ENCODE data around the gene NEK5. TPM values are rescaled to one million over a fixed set of nuclear protein-coding genes. Genes with fewer than 3 reads are reported as not detected.
"Not testable (repeated sequence)": the region's sequence is repeated elsewhere in the genome, so short reads cannot be mapped to it uniquely, and the experiment has no call there.

NEK5 gene
- total RNA-seq, 1 experiment from 2014 or later: 0.39 TPM

DNA sequence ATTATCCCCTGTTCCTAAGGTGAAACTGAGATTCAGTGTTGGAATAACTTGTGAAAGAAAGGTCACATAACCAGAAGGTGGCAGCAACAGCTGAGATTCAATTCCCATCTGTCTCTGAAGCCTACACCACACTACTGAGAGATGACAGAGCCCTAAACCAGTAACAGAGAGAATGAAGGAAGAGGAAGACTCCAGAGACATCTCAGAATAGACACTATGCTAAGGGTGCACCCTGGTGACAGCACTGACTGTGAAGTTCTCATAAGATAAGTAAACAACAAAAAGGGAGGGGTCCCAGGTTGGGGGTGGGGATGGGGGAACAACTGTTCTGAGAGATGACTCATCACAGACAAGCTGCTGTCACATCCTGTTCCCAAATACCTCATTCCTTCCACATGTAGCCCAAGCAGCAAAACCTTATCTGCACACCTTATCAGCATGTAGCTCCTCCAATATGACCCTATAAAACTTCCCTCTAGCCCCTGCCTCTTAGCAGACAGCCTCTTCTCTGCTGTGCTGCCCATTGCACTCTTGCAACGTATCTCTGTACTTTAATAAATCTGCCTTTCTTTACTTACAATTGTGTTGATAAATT is 57.8 kb downstream of the NEK5 start:
- BruUV-seq (replicated peaks): no TSS peak
- DNase-seq: peak in 1 of 2 experiments; percentile 22
- no peaks in the 10 kb centered on the region for H3K27me3 Mint-ChIP-seq (ENCODE audit: insufficient read depth, unreplicated experiment)
- no peak overlapping the region for H3K27ac Mint-ChIP-seq (ENCODE audit: unreplicated experiment)
- Histone ChIP-seq H3K9me3 (peaks cover 64% of the 10 kb centered on the region), H3K4me3 (ENCODE audit: low read depth, low read length) (no peak overlapping the region), H3K4me1 (peaks cover 3% of the 10 kb centered on the region; the same call in 1 of the 2 replicates), H3K36me3 (ENCODE audit: control insufficient read depth, insufficient read depth, low read length) (no peaks in the 10 kb centered on the region), H3K27me3 (replicated peaks; ENCODE audit: control insufficient read depth, insufficient read depth, low read length) (no peaks in the 10 kb centered on the region)
- no peak for TF ChIP-seq CTCF (IDR thresholded peaks at IDR 0.05; ENCODE audit: insufficient read depth in 1 of 2, low read depth in 1 of 2, low read length in 1 of 2, severe bottlenecking in 1 of 2, unreplicated experiment in 1 of 2)
- H3K9me3 Mint-ChIP-seq (ENCODE audit: unreplicated experiment): peaks cover 52% of the 10 kb centered on the region
- ChIA-PET CTCF (interaction anchor here (0.9 kb wide), 1 partner anchor 58 kb away, joined by 10 read pairs; the partner anchor contains the start of gene NEK5), POLR2A (no interaction called here)
- H3K36me3 Mint-ChIP-seq (ENCODE audit: insufficient read depth, unreplicated experiment): peaks cover 5% of the 10 kb centered on the region
- intact Hi-C loops (cut with micrococcal nuclease; ENCODE audit: unreplicated experiment): loop anchor here (2.0 kb wide), 1 partner anchor 56 kb away; no protein-coding TSS in a partner anchor
- H3K4me1 Mint-ChIP-seq (ENCODE audit: low read depth, unreplicated experiment): no peaks in the 10 kb centered on the region
- H3K4me3 Mint-ChIP-seq (ENCODE audit: unreplicated experiment): no peak overlapping the region

GRCh38 chr13:52067237-52067636 is 61.6 kb downstream of the NEK5 start:
- Mint-ChIP-seq H3K9me3 (ENCODE audit: unreplicated experiment) (peaks cover 33% of the 10 kb centered on the region), H3K27ac (ENCODE audit: unreplicated experiment) (no peak overlapping the region), H3K36me3 (ENCODE audit: insufficient read depth, unreplicated experiment) (peaks cover 10% of the 10 kb centered on the region), H3K27me3 (ENCODE audit: insufficient read depth, unreplicated experiment) (no peaks in the 10 kb centered on the region), H3K4me1 (ENCODE audit: low read depth, unreplicated experiment) (no peaks in the 10 kb centered on the region), H3K4me3 (ENCODE audit: unreplicated experiment) (no peak overlapping the region)
- Histone ChIP-seq H3K9me3 (peaks cover 65% of the 10 kb centered on the region), H3K27me3 (replicated peaks; ENCODE audit: control insufficient read depth, insufficient read depth, low read length) (no peaks in the 10 kb centered on the region), H3K4me3 (ENCODE audit: low read depth, low read length) (no peak overlapping the region), H3K36me3 (ENCODE audit: control insufficient read depth, insufficient read depth, low read length) (no peaks in the 10 kb centered on the region), H3K4me1 (peaks cover 3% of the 10 kb centered on the region; the same call in 1 of the 2 replicates)
- no TSS peak for BruUV-seq (replicated peaks)
- intact Hi-C loops (cut with micrococcal nuclease; ENCODE audit: unreplicated experiment): no loop called here
- peak in 1 of 2 experiments; percentile 31 for DNase-seq
- TF ChIP-seq CTCF (IDR thresholded peaks at IDR 0.05; ENCODE audit: insufficient read depth in 1 of 2, low read depth in 1 of 2, low read length in 1 of 2, severe bottlenecking in 1 of 2, unreplicated experiment in 1 of 2): no peak
- CTCF ChIA-PET: no interaction called here
- POLR2A ChIA-PET: no interaction called here

- intact Hi-C loops (cut with micrococcal nuclease; ENCODE audit: unreplicated experiment): no loop called here
- peaks cover 33% of the 10 kb centered on the region for H3K9me3 ChIP-seq
- BruUV-seq (replicated peaks): no TSS peak
- Mint-ChIP-seq H3K4me1 (ENCODE audit: low read depth, unreplicated experiment) (no peaks in the 10 kb centered on the region), H3K27ac (ENCODE audit: unreplicated experiment) (no peak overlapping the region), H3K27me3 (ENCODE audit: insufficient read depth, unreplicated experiment) (no peaks in the 10 kb centered on the region), H3K4me3 (ENCODE audit: unreplicated experiment) (no peak overlapping the region), H3K9me3 (ENCODE audit: unreplicated experiment) (no peaks in the 10 kb centered on the region), H3K36me3 (ENCODE audit: insufficient read depth, unreplicated experiment) (peaks cover 4% of the 10 kb centered on the region)
- H3K27me3 ChIP-seq (replicated peaks; ENCODE audit: control insufficient read depth, insufficient read depth, low read length): no peaks in the 10 kb centered on the region
- POLR2A ChIA-PET: interaction anchor here (0.6 kb wide), 1 partner anchor 24 kb away, joined by 3 read pairs; no protein-coding TSS in a partner anchor
- no peaks in the 10 kb centered on the region for H3K4me1 ChIP-seq
- no peak for TF ChIP-seq CTCF (IDR thresholded peaks at IDR 0.05; ENCODE audit: insufficient read depth in 1 of 2, low read depth in 1 of 2, low read length in 1 of 2, severe bottlenecking in 1 of 2, unreplicated experiment in 1 of 2)
- CTCF ChIA-PET: interaction anchor here (0.6 kb wide), 1 partner anchor 26 kb away, joined by 5 read pairs; no protein-coding TSS in a partner anchor
- no peaks in the 10 kb centered on the region for H3K36me3 ChIP-seq (ENCODE audit: control insufficient read depth, insufficient read depth, low read length)
- no peak overlapping the region for H3K4me3 ChIP-seq (ENCODE audit: low read depth, low read length)
- DNase-seq: no peak
Observed at GRCh38 chr13:52061587-52061986, 67.3 kb downstream of the NEK5 start.

DNA sequence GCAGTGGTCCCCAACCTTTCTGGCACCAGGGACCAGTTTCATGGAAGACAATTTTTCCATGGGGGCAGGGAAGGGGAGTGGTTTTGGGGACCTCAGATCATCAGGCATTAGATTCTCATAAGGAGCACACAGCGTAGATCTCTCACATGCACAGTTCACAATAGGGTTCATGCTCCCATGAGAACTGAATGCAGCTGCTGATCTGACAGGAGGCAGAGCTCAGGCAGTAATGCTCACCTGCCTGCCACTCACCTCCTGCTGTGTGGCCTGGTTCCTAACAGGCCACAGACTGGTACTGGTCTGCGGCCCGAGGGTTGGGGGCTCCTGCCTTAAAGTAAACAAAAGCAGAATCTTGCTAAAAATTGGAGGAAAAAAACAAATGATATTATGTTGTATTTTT is 67.8 kb downstream of the NEK5 start:
- H3K27me3 ChIP-seq (replicated peaks; ENCODE audit: control insufficient read depth, insufficient read depth, low read length); H3K36me3 Mint-ChIP-seq (ENCODE audit: insufficient read depth, unreplicated experiment); H3K27ac Mint-ChIP-seq (ENCODE audit: unreplicated experiment); H3K4me1 ChIP-seq; BruUV-seq (replicated peaks); H3K36me3 ChIP-seq (ENCODE audit: control insufficient read depth, insufficient read depth, low read length); POLR2A ChIA-PET; H3K4me3 Mint-ChIP-seq (ENCODE audit: unreplicated experiment); DNase-seq; H3K9me3 Mint-ChIP-seq (ENCODE audit: unreplicated experiment); H3K4me3 ChIP-seq (ENCODE audit: low read depth, low read length); H3K27me3 Mint-ChIP-seq (ENCODE audit: insufficient read depth, unreplicated experiment); intact Hi-C loops (cut with micrococcal nuclease; ENCODE audit: unreplicated experiment); H3K4me1 Mint-ChIP-seq (ENCODE audit: low read depth, unreplicated experiment): not testable (repeated sequence)
- H3K9me3 ChIP-seq: peaks cover 28% of the 10 kb centered on the region
- CTCF ChIA-PET: interaction anchor here (0.6 kb wide), 1 partner anchor 27 kb away, joined by 5 read pairs; no protein-coding TSS in a partner anchor
